ENCODE data around the gene TARS2.

Gene TARS2

DNA sequence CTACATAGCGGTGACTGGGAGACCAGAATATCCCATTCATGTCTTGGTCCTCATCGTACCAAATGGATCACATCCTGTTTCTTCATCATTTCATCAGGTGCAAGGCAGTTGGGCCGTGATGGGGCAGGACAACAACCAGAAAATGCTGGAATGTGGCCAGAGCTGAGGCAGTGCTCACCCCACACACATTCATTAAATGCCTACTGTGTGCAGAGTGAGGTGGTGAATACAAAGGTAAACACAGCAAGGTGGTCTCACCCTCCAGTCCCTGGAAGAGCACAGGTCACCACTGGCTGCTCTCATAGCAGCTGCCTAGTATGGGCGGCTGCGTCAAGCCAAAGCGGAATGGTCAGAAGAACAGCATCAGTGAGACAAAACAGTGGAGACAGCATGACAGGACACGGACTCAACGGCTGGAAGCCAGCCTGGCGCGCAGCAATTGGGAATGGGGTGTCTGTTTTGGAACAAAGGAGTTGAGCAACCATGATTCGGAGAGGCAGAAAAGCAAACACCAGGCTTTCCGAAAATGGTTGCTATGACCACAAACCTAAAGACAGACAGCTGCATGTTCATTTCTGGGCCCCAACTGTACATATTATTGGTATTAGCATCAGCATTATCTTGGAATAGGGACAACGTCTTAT lies 56.4 kb downstream of the TARS2 start:
- no peak for DNase-seq

DNA sequence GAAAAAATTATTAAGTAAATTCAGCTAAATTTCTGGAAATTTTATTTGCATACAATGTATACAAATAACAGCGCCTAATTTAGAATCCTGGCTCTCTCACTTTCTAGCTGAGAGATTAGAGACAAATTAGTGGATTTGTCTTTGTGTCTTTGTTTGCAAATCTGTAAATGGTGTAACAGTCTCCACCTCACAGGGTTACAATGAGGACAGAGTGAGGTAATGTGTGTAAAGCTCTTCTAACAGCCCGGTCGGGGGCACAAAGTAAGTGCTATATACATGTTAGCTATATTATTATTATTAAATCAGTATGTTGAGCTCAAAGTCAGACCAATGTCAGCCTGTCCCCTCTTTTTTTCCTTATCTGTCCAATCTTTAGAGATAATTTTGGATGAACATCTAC lies 57.0 kb downstream of the TARS2 start:
- no peak for DNase-seq

DNA sequence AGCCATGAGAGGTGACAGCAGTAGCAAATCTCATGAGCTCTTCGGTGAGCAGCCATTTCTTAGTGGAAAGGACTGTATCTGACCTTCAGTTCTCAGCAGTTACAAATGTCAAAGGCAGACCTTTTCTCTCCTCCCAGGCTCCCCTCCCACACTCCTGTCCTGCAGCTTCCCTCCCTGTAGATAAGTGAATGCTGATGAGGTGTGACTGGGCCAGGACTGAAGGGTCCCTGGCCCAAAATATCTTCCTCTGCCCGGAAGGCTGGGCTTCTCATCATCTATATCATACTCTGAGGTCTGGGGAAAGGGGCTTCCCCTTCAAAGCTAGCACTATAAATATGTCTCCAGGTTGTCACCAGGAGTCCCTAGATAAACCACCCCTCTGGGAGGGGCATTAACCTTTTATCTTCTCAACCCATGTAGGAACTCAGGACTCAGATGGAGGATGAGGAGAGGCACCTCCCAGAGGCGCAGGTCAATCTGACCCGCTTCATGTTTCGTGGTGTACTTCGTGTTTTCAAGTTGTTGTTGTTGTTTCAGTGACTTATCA lies 58.3 kb downstream of the TARS2 start:
- DNase-seq, result no peak

DNA sequence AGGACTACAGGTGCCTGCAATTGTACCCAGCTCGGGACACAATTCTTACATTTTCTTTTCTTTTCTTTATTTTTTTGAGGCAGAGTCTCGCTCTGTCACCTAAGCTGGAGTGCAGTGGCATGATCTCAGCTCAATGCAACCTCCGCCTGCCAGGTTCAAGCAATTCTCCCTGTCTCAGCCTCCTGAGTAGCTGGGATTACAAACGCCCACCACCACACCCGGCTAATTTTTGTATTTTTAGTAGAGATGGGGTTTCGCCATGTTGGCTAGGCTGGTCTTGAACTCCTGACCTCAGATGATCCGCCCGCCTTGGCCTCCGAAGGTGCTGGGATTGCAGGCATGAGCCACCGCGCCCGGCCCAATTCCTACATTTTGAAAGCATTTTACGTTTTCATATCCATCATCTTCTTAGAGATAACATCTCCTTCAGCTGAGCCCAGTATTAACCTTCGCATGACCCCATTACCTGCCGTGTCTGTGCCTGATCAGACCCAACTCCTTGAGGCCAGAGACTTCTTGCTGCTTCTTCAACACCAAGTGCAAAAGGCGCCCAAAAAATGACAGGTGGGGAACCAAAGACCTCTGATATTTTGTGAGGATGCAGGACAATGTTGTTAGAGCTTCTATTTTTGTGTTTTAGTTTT lies 59.2 kb downstream of the TARS2 start:
- DNase-seq, result no peak

DNA sequence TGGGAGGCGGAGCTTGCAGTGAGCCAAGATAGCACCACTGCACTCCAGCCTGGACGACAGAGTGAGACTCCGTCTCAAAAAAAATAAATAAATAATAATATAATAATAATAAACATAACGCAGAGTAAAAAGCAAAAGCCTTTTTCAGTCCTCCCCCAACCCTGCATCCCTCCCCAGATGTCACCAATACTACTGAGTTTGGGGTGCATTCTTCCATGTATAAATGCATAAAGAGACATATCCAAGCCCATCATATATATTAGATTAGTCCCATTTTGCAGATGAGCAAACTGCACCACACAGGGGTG lies 61.1 kb downstream of the TARS2 start:
- DNase-seq, result no peak

DNA sequence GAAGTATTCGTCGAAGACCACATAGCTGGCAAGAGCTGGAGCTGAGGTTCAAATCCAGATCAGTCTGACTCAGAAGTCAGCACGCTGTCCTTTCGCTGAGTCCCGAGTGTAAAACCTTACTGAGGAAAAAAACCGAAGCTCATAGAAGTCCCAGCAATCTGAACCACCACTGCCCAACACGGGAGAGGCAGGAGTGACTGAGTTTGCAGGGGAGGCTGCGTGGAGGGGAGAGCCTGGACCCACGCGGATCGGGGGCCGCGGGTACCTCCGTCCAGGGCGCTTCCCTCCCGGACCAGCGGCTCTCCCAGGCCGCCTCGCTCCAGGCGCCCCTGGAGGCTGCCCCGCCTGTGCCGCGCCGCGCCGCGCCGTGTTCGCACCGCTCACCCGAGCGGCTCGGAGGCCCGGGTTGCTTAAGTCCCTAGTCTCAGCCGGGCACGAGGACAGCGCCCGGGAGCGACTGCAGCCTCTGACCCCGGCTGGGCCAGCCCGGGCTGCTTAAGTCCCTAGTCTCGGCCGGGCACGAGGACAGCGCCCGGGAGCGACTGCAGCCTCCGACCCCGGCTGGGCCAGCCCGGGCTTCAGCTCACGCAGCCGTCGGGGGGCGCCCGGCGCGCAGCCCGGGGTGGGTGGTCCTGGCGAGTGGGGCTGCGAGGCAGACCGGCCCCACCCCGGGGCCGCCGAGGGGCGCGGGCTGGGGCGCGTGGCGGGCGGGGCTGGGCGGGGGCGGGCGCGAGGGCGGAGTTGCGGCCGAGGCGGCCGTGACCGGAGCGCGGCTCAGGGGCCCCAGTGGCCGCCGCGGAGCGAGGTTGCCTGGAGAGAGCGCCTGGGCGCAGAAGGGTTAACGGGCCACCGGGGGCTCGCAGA lies 61.6 kb downstream of the TARS2 start, which contains the start of gene ADAMTSL4:
ADAMTSL4 (plus strand) TSS at position 777 of the 864 bp plus-strand sequence. CDS start 2,881 bp downstream, outside the sequence.
- no peak for DNase-seq

DNA sequence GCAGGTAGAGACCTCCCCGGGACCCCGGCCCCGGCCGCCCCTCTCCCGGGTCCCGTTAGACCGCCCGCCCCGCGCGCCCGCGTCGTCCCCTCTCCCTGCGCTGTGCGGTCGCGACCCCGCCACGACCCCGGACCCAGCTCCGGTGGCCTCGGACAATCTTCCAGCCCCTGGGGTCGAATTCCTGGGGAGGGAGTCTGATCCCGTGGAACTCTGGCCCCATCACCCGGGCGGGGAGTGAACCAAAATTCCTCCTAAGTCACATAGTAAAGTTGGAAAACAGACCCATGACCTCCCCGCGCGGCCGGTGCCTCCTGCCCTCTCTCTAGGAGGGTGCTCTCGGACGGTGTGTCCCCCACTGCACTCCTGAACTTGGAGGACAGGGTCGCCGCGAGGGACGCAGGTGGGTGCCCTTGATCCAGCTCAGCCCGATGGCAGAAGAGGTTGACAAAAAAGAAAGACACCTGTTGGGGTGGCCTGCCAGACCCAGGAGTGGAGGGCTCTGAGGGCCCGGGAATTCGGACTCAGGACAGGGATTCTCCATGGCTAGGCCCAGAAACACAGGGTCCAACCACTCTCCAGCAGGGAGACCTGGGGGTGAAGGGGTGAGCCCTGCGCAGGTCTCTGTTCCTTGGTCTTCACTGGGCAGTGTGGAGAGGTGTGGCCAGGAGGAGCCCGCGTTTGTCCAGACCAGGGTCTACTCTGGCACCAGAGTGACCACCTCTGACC lies 62.4 kb downstream of the TARS2 start:
- no peak for DNase-seq

DNA sequence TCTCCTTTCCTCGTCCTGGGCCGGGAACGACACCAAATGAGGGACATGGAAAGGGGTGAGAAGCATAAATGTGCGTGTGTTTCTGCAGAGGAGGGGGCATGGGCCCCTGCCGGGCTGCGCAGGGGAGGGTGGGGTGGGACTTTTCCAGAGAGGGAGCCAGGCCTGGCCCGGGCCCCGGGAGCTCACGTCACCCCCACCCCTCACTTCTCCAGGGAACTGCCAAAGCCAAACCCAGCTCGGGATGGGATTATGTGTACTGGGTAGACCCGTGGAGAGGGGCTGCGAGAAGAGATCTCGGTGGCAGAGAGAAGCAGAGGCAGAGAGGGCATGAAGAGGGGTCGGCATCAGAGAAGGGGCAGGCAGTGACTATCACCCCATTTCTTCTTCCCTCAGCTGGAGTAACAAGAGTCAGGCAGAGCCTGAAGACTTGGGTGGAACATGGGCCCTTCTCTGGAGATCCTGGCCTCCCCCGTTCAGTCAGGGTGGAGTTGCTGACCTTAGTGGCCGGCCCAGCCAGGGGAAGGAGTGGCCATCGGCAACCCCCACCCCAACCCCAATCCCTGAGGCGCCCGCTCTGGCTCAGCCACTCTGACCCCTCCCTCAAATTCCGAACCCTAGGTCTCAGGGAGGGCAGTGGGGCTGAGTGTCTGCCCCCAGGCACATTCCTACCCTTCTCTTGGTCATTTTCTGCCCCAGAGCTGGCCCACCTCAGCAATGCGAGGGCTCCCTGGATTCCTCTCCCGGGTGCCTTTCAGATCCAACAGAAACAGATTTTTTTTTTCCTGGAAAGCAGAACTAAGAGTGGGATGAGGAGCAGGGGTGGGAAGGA lies 63.2 kb downstream of the TARS2 start:
- DNase-seq, result no peak

DNA sequence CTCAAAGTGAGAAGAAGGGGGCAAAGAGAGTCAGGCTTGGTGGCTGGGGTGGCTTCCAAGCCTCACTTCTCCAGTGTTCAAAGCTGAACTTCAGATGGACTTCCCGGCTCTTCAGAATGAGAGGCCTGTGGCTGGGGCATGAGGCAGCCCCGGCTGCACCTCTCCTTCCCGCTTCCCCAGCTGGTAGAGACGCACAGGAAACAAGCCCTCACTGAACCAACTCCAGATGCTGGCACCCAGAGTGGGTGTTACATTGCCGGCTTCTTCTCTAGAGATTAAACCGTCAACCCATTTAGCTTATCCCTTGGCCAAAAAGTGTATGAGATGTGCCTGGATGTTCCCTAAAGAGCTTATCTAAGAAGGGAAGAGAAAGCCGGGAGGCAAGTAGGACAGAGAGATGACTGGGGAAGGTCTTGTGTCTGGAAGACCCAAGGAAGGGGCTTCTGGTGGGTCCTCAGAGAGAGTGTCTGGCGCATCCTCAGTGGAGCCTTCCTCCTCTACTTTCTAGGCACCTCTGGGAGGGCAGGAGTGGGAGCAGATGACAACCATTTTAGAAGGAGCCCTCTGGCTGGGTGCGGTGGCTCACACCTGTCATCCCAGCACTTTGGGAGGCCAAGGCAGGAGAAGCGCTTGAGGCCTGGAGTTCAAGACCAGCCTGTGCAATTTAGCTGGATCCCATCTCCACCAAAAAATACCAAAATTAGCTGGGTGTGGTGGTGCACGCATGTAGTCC lies 64.0 kb downstream of the TARS2 start:
- no peak for DNase-seq

DNA sequence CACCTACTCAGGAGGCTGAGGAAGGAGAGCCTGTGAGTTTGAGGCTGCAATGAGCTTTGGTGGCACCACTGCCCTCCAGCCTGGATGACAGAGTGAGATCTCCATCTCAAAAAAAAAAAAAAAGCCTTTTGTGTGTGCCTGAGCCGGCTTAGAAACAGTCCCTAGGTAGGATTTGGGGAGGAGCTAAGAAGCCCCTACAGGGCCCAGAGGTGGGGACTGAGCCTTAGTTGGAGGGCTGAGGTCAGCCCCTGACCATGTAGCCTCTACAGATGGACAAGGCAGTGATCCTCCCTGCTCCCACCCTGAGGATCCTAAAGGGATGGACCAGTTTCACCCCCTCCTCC lies 64.5 kb downstream of the TARS2 start:
- DNase-seq, result no peak

DNA sequence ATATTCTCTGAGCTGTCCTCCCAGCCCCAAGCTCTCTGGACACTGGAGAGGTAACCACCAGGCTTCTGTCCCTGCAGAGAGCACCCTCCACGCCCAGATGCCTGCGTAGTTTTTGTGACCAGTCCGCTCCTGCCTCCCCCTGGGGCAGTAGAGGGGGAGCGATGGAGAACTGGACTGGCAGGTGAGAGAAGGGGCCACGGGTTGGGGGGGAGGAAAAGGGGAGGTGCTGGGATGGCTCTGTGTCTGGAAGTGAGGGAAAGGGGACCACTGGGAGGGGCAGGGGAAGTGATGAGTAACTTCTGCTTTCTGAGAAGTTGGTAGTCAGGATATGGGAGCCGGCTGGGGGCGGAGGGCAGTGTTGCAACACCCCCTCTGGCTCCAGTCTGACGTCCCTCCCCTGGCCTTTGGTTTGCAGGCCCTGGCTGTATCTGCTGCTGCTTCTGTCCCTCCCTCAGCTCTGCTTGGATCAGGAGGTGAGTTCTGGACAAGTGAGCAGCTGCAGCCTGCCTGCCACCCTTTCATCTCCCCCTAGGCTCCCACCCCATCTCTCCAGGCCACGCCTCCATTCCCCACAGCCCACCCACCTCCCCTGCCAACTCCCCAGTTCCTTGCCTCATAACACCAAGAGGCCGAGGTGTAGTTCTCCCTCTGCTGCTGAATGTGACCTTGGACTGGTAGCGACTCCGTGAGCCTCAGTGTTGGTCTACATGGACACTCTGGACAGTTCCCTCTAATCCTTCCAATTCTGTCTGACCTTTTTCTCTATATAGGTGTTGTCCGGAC lies 65.1 kb downstream of the TARS2 start:
- no peak for DNase-seq

DNA sequence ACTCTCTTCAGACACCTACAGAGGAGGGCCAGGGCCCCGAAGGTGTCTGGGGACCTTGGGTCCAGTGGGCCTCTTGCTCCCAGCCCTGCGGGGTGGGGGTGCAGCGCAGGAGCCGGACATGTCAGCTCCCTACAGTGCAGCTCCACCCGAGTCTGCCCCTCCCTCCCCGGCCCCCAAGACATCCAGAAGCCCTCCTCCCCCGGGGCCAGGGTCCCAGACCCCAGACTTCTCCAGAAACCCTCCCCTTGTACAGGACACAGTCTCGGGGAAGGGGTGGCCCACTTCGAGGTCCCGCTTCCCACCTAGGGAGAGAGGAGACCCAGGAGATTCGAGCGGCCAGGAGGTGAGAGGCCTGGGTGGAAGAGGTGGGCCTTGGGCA lies 65.7 kb downstream of the TARS2 start:
- no peak for DNase-seq

DNA sequence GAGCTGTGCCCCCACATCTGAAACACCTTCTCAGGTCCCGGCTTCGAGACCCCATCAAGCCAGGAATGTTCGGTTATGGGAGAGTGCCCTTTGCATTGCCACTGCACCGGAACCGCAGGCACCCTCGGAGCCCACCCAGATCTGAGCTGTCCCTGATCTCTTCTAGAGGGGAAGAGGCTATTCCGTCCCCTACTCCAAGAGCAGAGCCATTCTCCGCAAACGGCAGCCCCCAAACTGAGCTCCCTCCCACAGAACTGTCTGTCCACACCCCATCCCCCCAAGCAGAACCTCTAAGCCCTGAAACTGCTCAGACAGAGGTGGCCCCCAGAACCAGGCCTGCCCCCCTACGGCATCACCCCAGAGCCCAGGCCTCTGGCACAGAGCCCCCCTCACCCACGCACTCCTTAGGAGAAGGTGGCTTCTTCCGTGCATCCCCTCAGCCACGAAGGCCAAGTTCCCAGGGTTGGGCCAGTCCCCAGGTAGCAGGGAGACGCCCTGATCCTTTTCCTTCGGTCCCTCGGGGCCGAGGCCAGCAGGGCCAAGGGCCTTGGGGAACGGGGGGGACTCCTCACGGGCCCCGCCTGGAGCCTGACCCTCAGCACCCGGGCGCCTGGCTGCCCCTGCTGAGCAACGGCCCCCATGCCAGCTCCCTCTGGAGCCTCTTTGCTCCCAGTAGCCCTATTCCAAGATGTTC lies 66.3 kb downstream of the TARS2 start:
- DNase-seq, result no peak

DNA sequence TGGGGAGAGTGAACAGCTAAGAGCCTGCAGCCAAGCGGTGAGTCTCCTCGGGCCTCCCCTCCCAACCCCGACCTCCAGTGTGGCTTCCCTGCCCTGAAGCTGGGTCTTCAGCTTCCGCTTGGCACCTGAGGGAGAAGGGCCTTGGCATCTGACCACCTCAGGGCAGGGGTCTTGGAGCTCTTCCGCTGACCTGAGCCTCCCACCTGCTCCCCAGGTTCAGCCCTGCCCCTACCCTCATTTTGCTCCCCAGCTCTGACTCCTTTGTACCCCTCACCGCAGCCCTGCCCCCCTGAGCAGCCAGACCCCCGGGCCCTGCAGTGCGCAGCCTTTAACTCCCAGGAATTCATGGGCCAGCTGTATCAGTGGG lies 66.8 kb downstream of the TARS2 start:
- no peak for DNase-seq

DNA sequence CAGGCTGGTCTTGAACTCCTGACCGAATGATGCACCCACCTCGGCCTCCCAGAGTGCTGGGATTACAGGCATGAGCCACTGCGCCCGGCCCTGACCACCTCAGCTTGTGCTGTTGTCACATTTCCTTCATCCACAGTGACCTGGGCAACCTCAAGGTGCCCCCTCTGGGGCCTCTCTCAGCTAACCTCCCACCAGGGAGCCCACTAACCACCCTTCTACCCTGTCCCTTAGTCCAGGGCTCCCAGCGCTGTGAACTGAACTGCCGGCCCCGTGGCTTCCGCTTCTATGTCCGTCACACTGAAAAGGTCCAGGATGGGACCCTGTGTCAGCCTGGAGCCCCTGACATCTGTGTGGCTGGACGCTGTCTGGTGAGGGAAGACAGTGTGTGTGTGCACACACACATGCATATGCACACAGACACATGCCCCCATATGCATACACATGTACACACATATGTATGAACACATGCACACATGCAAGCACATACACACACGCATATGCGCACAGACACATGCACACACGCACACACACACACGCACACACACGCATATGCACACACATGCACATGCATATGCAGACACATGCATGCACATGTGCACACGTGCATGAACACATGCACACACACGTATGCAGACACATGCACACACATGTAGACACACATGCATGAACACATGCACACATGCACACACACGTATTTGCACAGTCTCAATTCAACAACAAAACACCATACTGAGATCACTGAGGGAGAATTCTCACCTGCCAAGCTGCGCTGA lies 68.2 kb downstream of the TARS2 start:
- DNase-seq, result no peak

DNA sequence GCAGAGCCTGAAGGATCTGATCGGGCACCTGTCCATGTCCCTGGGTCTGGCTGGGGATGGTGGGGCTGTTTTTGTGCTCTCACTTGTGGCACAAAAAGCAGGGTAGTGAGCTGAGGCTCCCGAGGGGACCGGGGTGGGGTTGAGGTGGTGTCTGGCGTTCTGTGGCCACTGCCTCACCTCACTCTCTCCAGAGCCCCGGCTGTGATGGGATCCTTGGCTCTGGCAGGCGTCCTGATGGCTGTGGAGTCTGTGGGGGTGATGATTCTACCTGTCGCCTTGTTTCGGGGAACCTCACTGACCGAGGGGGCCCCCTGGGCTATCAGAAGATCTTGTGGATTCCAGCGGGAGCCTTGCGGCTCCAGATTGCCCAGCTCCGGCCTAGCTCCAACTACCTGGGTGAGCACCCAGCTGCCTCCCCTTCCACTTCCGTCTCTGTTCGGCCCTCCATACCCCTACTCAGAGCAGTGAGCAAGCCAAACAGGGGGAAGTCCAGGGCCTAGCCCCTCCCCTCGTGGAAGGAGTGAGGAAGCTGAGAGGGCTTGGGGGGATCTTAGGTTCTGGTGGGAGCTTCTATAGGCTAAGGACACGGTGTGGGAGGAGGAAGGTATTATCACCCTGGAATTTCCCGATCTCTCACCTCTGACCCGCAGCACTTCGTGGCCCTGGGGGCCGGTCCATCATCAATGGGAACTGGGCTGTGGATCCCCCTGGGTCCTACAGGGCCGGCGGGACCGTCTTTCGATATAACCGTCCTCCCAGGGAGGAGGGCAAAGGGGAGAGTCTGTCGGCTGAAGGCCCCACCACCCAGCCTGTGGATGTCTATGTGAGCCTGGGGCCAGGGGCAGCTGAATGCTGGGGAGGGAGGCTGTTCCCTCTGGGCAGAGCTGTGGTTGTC lies 69.0 kb downstream of the TARS2 start:
- no peak for DNase-seq

DNA sequence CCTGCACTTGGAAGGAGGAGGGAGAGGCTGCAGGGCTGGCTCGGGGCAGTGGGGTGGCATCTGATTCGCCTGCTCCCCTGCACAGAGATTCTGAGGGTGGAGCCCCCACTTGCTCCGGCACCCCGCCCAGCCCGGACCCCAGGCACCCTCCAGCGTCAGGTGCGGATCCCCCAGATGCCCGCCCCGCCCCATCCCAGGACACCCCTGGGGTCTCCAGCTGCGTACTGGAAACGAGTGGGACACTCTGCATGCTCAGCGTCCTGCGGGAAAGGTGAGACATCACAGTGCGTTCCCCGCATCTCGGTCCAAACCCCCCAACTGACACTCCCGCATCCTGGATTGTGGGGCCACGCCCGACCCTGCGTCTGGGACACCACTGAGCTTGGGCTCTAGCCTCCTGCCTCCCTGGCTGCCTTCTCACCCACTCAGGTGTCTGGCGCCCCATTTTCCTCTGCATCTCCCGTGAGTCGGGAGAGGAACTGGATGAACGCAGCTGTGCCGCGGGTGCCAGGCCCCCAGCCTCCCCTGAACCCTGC lies 69.9 kb downstream of the TARS2 start:
- no peak for DNase-seq
